Measurements from ENCODE around the gene PARN.
"Not testable (repeated sequence)": the region's sequence is repeated elsewhere in the genome, so short reads cannot be mapped to it uniquely, and the experiment has no call there.

PARN gene

DNA sequence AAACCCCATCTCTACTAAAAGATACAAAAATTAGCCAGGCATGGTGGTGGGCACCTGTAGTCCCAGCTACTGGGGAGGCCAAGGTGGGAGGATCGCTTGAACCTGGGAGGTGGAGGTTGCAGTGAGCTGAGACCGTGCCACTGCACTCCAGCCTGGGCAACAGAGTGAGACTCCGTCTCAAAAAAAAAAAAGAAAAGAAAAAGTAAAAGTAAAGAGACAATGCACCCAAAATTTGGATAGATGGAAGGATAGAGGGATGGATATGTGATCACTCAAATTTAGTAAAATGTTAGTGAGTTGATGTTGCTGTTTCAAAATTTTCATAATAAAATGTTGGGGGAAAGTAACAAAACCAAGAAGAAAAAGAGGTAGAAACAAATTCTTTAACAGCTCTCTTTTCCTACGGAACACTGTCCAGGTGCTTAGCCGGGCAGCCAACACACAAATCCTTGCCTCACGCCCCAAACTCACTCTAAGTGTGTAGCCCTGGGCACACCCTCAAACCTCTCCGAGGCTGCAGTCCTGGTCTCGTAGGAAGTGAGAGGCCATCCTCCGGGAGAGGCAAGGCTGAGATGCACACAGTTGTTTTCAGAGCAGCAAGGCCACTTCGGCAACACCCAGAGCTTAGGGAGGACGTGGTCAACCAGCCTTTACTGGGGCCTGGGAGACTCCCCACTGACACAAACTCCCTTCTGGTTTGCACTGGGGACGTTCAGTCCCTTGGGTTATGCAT lies 228.9 kb downstream of the PARN start:
- not testable (repeated sequence) for H3K4me2 ChIP-seq (ENCODE audit: low read length); H3K27me3 ChIP-seq (ENCODE audit: control insufficient read depth, low read length); H3K9me3 ChIP-seq (ENCODE audit: control insufficient read depth, insufficient read depth, low read length); H3K79me2 ChIP-seq (ENCODE audit: control insufficient read depth, low read length); H3K36me3 ChIP-seq (ENCODE audit: control insufficient read depth, low read length); H4K20me1 ChIP-seq (ENCODE audit: control insufficient read depth, insufficient read depth, low read depth, low read length); H3F3A ChIP-seq (ENCODE audit: control insufficient read depth, insufficient read depth); H3K27ac ChIP-seq (ENCODE audit: low read depth, low read length); H3K9me2 ChIP-seq (replicated peaks; ENCODE audit: control insufficient read depth, low read length); H3K4me3 ChIP-seq (ENCODE audit: low read length)
- H3K4me1 ChIP-seq (ENCODE audit: control insufficient read depth, low read length): peaks cover 15% of the 10 kb centered on the region

DNA sequence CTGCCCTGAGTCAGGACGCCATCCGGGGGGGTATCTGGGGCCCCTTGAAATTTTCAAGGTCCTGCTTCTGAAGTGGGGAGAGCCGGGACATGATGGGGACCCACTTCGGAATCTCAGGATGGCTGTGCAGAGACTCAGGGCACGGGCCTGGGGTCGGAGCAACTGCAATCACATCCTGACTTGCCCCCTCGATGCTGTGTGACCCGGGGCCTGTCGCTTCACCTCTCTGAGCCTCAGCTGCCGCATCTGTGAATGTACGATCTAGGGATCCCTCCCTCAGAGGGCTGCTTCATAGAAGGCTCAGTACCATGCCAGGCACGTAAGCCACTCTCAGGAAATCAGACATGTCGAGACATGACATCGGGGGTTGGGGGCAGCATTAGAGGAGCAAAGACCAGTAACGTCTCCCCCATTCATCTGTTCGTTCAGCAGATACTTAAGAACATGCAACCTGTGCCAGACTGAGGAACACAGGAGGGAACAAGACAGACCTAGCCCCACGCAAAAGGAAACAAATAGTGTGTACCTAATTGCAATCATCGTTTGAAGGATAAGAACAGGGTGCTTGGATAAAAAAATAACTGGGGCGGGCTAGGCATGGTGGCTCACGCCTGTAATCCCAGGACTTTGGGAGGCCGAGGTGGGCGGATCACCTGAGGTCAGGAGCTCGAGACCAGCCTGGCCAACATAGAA lies 229.6 kb downstream of the PARN start:
- no peak overlapping the region for H3K27ac ChIP-seq (ENCODE audit: low read depth, low read length)
- no peaks in the 10 kb centered on the region for H4K20me1 ChIP-seq (ENCODE audit: control insufficient read depth, insufficient read depth, low read depth, low read length)
- no peaks in the 10 kb centered on the region for H3K9me3 ChIP-seq (ENCODE audit: control insufficient read depth, insufficient read depth, low read length)
- H3F3A ChIP-seq (ENCODE audit: control insufficient read depth, insufficient read depth): no peaks in the 10 kb centered on the region
- H3K36me3 ChIP-seq (ENCODE audit: control insufficient read depth, low read length): no peaks in the 10 kb centered on the region
- TF ChIP-seq EZH2phosphoT487 (IDR thresholded peaks at IDR 0.05; ENCODE audit: borderline replicate concordance, low read length): no peak
- TF ChIP-seq, protein P1, sequence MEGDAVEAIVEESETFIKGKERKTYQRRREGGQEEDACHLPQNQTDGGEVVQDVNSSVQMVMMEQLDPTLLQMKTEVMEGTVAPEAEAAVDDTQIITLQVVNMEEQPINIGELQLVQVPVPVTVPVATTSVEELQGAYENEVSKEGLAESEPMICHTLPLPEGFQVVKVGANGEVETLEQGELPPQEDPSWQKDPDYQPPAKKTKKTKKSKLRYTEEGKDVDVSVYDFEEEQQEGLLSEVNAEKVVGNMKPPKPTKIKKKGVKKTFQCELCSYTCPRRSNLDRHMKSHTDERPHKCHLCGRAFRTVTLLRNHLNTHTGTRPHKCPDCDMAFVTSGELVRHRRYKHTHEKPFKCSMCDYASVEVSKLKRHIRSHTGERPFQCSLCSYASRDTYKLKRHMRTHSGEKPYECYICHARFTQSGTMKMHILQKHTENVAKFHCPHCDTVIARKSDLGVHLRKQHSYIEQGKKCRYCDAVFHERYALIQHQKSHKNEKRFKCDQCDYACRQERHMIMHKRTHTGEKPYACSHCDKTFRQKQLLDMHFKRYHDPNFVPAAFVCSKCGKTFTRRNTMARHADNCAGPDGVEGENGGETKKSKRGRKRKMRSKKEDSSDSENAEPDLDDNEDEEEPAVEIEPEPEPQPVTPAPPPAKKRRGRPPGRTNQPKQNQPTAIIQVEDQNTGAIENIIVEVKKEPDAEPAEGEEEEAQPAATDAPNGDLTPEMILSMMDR (IDR thresholded peaks at IDR 0.05; ENCODE audit: low read depth, low read length, poor library complexity, severe bottlenecking): no peak
- H3K4me2 ChIP-seq (ENCODE audit: low read length): no peak overlapping the region
- no peaks in the 10 kb centered on the region for H3K27me3 ChIP-seq (ENCODE audit: control insufficient read depth, low read length)
- no peak overlapping the region for H3K4me3 ChIP-seq (ENCODE audit: low read length)
- H3K9me2 ChIP-seq (replicated peaks; ENCODE audit: control insufficient read depth, low read length): no peaks in the 10 kb centered on the region
- no peaks in the 10 kb centered on the region for H3K79me2 ChIP-seq (ENCODE audit: control insufficient read depth, low read length)
- peaks cover 15% of the 10 kb centered on the region for H3K4me1 ChIP-seq (ENCODE audit: control insufficient read depth, low read length)

DNA sequence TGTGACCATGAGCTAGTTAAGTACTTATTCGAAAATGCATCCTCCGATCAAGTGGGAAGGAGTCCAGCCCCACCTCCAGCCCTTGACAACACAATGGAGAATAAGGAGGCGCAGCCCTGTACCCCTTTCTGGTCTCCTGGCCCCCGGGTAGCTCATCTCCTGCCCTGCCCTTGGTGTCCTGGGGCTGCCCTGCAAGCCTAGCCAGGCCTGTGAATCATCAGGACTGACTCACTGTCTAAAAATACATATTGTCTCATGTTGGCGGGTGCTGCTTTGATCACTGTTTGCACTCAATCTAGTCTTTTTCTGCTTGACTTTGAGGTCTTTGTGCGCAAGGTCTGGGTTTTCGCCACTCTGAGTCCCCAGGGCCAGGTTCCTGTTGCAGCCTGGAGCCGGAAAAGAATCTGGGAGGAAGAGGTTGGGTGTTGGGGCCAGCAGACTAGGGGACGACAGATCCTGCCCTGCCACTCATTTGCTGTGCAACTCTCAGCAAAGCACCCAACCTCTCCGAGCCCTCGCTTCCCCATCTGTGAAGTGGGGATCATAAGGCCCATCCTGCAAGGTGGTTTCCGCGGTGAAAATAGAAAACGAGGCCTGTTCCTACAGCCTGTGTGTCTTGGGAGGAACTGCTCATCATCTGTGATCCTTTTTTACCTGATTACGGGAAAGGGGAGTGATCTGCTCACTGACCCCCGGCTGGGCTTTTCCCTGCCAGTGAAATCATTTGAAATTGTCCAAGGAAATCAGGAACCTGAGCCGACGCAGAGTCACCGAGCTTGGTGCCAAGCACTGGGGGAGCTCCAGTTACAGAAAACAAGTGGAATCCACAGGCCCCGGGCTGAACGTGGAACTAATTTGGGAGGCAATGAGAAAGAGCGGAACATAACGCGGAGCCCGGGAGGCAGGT lies 230.4 kb downstream of the PARN start:
- no peaks in the 10 kb centered on the region for H3K79me2 ChIP-seq (ENCODE audit: control insufficient read depth, low read length)
- no peak overlapping the region for H3K4me3 ChIP-seq (ENCODE audit: low read length)
- peaks cover 15% of the 10 kb centered on the region for H3K4me1 ChIP-seq (ENCODE audit: control insufficient read depth, low read length)
- no peak overlapping the region for H3K27ac ChIP-seq (ENCODE audit: low read depth, low read length)
- no peaks in the 10 kb centered on the region for H3K36me3 ChIP-seq (ENCODE audit: control insufficient read depth, low read length)
- H3K9me2 ChIP-seq (replicated peaks; ENCODE audit: control insufficient read depth, low read length): no peaks in the 10 kb centered on the region
- no peaks in the 10 kb centered on the region for H3K9me3 ChIP-seq (ENCODE audit: control insufficient read depth, insufficient read depth, low read length)
- no peaks in the 10 kb centered on the region for H3K27me3 ChIP-seq (ENCODE audit: control insufficient read depth, low read length)
- no peaks in the 10 kb centered on the region for H3F3A ChIP-seq (ENCODE audit: control insufficient read depth, insufficient read depth)
- TF ChIP-seq, protein P1 (IDR thresholded peaks at IDR 0.05; ENCODE audit: low read depth, low read length, poor library complexity, severe bottlenecking): no peak
- no peak for TF ChIP-seq EZH2phosphoT487 (IDR thresholded peaks at IDR 0.05; ENCODE audit: borderline replicate concordance, low read length)
- peak overlapping the region; percentile 40 for H3K4me2 ChIP-seq (ENCODE audit: low read length)
- H4K20me1 ChIP-seq (ENCODE audit: control insufficient read depth, insufficient read depth, low read depth, low read length): no peaks in the 10 kb centered on the region

Data from DOHH2 (cell line).